ENCODE results near the gene MAP1LC3B2.

The MAP1LC3B2 gene

DNA sequence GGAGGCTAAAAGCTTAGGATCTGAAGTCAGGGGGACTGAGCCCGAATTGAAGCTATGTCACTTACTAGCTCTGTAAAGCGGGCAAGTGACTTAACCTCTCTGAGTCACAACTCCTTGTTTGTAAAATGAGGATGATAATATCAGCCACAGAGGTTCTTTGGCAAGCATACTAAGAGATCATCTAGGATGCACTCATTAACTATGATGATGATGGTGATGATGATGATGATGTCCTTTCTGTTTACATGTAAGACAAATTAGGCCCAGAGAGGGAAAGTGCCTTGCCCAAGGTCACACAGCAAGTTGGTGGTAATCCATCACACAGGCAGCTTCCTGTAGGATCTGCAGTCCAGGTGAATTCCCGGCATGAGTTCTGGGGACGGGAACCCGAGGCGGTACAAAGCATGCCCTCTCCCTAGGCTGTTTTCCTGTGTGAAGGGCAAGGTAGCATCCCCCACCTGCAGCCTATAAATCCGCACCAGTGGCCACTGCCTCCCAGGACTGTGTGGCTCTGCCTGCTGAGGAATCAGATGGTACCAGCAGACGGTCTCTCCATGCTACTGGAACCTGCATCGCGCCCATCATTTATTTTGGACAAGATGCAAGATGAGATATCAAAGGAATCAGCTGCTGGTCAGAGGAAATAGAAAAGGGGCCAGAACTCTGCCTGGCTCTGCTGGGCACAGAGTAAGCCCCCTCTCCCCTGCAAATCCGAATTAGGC lies 55.2 kb downstream of the MAP1LC3B2 start:
- no peak for DNase-seq (ENCODE audit: low read depth in 2 of 2)

DNA sequence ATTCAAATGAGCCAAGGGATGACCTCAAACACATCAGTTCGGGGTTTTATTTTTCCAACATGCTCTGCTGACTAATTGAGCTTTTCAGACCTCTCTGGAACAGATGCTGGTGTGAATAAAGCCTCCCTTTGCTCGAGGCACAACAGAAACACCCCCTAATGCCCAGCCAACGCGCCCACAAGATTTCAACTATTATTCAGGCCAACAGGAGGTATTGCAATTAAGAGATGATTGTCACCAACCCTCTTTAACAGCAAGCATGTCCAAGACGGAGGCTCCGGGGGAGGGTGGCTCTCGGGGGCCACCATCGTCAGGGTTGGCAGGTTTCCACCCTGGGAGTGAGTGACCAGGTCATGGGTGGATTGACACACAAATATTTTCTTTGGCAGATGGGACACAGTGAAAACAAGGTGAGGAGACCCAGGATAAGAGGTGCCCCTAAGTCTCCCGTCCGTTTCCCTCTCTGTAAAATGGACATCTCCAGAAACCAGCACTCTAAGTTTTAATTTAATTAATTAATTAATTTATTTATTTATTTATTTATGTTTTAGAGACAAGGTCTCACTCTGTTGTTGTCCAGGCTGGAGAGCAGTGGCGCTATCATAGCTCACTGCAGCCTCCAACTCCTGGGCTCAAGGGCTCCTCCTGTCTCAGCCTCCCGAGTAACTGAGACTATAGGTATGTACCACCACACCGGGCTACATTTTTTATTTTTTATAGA lies 56.1 kb downstream of the MAP1LC3B2 start:
- DNase-seq (ENCODE audit: low read depth in 2 of 2) = no peak

DNA sequence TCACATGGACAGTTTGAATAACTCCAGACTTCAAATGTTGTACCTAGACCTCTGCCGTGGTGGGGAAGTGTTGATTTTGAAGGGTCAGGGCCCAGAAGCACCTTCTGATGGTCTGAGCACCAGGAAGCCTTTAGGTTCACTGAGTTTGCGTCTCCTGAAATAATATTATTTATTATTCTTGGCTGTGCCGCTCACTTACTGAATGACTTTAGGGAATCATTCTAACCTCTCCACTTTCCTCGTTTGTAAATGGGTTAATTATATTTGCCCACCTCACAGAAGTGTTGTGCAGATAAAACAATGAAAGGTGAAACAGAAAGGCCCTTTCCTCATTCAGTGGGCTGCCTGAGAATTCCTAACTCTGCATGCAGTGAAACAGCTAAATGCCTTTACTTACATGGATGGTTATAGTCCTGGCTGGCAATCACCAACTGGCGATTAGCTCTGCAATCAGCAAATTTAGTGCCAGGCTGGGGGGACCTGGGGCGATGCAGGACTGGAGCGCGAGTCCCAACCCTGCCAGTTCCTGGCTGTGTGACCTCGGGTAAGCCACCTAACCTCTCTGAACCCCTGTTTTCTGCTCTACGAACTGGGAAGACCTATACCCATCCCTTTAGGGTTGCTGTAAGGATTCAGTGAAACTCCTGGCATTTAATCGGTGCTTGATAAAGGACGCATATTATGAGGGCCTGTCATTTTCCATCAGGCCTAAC lies 57.5 kb downstream of the MAP1LC3B2 start:
- no peak for DNase-seq (ENCODE audit: low read depth in 2 of 2)

DNA sequence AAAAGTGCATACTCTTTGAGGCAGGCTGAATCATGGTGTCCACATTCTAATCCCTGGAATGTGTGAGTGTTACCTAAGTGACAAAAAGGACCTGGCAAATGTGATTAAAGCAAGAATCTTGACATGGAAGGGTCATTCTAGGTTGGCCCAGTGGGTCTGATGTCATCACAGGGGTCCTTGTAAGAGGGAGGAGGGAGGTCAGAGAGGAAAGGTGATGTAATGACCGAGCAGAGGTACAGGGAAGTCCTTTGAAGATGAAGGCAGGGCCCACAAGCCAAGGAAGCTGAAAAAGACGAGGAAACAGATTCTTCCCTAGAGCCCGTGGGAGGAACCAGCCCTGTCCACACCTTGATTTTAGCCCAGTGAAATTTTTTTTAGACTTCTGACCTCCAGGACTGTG lies 60.1 kb downstream of the MAP1LC3B2 start:
- no peak for DNase-seq (ENCODE audit: low read depth in 2 of 2)

DNA sequence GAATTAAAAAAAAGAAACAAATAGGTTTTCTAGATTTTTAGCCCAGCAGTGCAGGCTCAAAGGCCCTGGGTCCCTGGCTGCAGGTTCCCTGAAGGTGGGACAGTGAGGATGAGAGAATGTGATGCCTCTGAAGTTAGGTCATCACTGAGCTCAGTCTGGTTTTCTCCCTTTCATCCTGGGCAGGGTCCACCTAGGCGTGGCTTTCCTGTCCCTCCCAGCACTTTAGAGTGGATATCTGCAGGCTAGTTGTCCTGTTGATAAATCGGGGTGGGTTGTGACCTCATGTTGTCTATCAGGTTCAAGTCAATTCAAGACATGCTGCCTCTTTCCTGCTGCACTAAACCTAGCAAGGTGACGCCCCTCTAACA lies 60.9 kb downstream of the MAP1LC3B2 start:
- DNase-seq (ENCODE audit: low read depth in 2 of 2) = no peak

DNA sequence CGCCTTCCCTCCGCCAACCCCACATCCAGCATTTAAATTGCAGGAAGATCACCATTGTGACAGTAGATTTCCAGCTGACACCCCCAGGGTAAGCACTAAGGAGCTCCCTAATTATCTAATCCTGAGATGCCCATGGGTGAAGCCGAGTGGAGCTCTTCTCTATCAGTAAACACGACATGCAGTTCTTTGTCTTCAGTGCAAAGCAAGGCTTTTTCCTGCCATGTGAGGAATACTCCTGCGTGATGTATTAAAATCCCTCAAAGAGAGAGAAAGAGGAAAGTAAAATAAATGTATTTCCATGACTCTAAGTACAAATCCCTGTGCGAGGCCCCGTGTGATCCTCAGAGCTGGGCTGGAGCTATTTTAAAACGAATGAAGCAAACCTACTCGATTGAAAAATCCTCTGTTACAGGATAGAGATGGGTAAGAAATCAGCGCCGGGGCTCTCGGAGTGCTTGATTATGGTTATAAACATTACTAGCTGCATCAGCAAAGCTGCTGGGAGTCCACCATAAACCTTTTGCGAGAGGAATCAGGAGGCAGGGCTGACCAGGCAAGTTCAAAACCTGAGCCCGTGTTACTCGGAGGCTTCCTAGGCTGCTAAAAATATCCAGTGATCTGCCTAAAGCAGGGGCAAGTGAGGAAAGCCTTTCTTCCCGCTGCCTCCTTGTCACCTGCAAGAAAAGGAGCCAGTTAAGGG lies 61.5 kb downstream of the MAP1LC3B2 start:
- no peak for DNase-seq (ENCODE audit: low read depth in 2 of 2)

DNA sequence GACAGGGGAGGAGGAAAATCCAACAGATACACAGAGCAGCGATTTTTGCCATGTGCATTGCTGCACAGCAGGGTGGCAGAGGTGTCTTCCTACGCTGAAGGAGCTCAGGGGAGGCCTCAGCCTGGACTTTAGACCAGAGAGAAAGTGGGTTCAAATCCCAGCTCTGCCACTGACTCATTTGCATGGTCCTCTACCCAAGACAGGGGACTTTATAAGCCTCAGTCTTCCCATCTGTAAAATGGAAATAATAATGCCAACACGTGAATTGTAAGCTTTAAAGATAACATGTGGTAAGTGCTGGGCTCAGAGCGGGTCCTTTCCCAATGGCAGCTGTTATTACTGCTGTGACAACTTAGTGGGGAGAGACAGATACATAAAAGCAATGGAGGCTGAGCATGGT lies 62.0 kb downstream of the MAP1LC3B2 start:
- DNase-seq (ENCODE audit: low read depth in 2 of 2) = no peak

DNA sequence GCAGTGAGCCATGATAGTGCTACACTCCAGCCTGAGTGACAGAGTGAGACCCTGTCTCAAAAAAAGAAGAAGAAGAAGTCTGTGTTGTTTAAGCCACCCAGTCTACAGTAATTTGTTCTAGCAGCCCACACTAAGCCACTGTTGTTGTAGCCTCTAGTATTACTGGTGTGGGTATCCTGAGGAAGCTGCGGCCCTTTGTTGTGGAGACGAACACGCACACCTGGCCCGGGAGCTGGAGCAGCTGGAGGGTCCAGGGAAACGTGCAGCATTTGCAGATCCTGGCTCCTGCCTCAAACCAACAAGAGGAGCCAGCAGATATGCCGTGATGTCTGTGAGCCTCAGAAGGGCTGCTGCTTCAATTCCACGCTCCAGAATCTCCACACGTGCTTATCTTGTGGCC lies 65.3 kb downstream of the MAP1LC3B2 start:
- no peak for DNase-seq (ENCODE audit: low read depth in 2 of 2)

DNA sequence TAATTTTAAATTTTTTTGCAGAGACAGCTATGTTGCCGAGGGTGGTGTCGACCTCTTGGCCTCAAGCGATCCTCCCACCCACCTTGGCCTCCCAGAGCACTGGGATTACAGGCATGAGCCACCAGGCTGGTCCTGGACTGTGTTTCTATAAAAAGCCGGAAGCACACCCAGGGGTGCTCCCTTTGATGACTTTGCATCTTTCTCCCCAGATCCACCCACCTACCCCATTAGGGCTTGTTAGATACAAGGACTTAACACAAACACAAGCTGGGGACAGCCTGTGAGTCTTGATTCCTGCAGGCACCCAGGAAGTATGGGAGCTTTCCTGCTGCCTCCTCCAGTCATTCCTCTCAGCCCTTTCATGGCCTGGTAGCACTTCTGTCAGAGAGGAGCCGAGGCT lies 67.0 kb downstream of the MAP1LC3B2 start:
- DNase-seq (ENCODE audit: low read depth in 2 of 2) = no peak

All from stimulated activated CD4-positive, alpha-beta T cell treated with anti-CD3 and anti-CD28 coated beads, Interleukin-1b, Interleukin-23, amount 100 ng/mL, for 4 hours (primary cell).